NCI-H526 (cell line): Measurements from ENCODE around the gene ENTPD6.

Experiments used
- DNase-seq, 2 experiments: peaks; one replicate each; lab custom pipeline; 2025; lab: John Stamatoyannopoulos, UW

ENTPD6 gene

DNA sequence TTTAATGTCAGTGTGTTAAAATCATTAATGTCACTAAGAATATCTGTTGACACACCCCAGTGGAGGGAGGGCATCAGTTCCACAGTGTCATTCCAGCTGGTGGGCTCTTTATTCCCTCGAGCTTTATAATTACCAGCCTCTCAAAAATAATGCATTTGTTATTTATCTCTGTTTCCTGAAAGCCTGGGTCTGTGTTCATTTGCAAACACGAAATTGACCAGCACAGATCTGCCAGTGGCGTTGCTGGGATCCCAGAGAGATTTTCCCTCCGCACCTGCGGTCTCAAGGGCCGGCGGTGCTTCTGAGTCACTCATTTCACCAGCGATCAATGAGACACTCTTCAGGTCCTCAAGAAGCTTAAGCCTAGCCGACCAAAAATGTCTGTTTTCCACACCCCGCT lies 46.7 kb downstream of the ENTPD6 start:
- no peak for DNase-seq

- DNase-seq = no peak
Measured at GRCh38 chr20:25243416-25243979, 48.0 kb downstream of the ENTPD6 start.

GRCh38 chr20:25244976-25245375 lies 49.5 kb downstream of the ENTPD6 start:
- no peak for DNase-seq

GRCh38 chr20:25245461-25245860 lies 49.9 kb downstream of the ENTPD6 start:
- no peak for DNase-seq

DNA sequence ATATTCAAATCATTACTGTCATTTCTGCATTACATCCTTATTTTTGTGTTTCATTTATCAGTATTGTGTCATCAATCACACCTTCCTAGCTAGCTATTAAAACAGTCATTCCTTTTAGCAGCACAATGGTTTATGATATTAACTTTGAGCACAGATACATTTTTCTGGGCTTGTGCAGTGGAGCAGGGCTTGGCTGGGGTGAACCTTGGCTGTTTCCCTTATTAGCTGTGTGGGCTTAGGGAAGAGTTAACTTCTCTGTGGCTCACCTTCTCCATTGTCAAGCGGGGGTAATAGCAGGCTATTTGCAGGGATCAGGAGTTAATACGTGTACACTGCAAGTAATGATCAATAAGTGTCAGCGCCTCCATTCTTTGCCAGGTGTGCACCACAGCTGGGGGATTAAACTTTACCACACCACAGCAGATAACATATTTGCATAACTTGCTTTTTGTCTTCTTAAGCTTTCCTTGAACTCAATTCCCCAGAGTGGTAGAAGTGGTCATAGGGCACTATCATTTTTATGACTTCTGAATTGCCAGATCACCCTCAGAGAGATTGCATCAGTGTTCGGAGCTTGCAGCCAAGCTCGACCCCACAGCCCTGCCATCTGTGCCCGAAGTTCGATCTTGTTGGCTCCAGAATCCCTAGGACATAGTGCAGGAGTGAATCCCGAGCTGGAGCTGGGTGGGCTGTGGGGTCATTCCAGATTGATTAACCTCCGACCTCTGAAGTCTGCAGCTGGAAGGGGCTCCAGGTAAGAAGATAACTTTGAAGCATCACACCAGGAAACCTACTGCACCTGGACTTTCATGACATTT lies 50.9 kb downstream of the ENTPD6 start:
- DNase-seq = no peak

GRCh38 chr20:25247000-25247517 lies 51.5 kb downstream of the ENTPD6 start:
- peak; percentile 63 to 83 for DNase-seq

- peak in 1 of 2 experiments; percentile 83 for DNase-seq
Measured at GRCh38 chr20:25247518-25247955, 52.0 kb downstream of the ENTPD6 start.

DNA sequence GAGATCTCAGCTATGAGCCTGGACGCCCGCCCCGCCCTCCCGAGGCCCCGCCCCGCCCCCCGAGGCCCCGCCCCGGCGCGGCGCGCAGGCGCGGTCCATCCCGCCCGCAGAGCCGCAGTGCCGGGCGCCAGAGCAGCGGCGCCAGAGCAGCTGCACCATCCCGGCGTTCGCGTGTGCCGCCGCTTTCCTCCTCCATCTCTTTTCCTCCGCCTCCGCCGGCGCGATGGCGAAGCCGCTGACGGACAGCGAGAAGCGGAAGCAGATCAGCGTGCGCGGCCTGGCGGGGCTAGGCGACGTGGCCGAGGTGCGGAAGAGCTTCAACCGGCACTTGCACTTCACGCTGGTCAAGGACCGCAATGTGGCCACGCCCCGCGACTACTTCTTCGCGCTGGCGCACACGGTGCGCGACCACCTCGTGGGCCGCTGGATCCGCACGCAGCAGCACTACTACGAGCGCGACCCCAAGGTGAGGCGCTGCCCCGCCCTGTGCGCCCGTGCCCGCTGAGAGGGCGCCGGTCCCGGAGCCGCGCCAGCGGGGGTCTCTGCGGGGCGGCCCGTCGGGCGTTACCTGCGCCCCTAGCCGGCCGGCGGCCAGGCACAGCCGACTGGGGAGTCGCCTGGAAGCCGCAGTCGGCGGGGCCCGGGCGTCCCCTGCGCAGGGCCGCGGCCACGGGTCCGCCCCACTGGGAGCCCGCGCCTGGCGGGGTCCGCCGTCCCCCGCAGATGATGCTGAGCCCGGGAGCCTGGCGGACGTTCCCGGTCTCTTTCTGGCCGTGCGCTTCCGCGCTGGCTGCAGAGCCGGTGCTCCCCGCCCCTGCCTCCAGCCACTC lies 52.7 kb downstream of the ENTPD6 start, which contains the start of gene PYGB:
TSS of gene PYGB (plus strand) at position 130 of the 830 bp plus-strand sequence. CDS start at position 224, 94 bp downstream.
- peak; percentile 52 to 90 for DNase-seq

DNA sequence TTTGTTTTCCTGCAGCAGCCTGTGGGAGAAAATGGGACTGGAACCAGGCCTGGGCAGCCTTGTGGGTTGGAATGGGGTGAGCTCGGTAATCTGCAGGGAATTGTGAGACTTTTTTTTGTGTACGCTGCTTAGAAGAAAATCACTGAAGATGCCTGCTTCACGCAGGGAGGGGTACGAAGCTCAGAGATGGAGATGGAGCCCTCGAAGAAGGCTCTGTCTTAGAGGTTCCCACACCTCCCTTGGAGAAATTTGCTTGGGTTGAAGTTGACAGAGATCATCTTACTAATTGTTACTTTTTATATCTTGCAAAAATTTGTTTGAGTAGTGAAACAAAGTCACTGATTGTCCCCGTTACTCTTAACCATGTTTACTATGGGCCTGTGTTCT lies 53.3 kb downstream of the ENTPD6 start:
- DNase-seq = peak in 1 of 2 experiments; percentile 21

GRCh38 chr20:25249198-25249931 lies 53.9 kb downstream of the ENTPD6 start:
- no peak for DNase-seq

DNA sequence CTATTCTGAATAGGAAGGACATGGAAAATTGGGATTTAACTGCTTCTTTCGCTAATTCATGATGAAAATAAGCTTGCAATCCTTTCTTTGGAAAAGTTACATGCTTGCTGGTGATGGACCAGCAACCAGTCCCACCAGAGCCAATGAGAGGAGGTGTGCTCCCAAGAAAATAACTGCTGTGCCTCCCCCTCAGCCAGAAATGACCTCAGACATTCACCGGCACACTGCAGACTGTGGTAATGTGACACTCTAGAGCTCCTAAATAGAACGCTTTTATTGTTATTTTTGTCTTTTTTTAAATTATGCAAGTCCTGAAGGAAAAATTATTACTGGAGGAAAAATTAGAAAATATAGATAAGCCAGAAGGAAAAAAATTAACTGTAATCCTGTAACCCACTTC lies 55.0 kb downstream of the ENTPD6 start:
- DNase-seq = no peak

GRCh38 chr20:25251019-25251418 lies 55.5 kb downstream of the ENTPD6 start:
- no peak for DNase-seq

- no peak for DNase-seq
Measured at GRCh38 chr20:25251558-25251957, 56.0 kb downstream of the ENTPD6 start.

DNA sequence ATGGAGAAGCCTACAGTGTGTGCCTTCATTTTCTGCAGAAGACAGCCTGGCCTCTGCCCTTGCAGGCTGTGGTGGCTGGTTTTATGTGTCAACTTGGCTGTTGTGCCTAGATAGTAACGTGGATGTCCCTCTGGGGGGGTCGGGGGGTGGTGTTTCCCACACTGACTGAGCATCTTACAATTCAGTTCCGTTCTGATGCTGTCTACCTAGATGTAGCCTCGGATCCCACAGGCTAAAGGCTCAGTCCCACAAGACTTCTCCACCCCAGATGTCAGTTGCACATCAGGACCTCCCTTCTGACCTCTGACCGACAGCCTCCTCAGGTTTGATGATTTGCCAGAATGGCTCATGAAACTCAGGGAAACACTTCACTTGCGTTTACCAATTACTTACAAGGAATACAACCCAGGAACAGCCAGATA lies 56.7 kb downstream of the ENTPD6 start:
- DNase-seq = no peak

DNA sequence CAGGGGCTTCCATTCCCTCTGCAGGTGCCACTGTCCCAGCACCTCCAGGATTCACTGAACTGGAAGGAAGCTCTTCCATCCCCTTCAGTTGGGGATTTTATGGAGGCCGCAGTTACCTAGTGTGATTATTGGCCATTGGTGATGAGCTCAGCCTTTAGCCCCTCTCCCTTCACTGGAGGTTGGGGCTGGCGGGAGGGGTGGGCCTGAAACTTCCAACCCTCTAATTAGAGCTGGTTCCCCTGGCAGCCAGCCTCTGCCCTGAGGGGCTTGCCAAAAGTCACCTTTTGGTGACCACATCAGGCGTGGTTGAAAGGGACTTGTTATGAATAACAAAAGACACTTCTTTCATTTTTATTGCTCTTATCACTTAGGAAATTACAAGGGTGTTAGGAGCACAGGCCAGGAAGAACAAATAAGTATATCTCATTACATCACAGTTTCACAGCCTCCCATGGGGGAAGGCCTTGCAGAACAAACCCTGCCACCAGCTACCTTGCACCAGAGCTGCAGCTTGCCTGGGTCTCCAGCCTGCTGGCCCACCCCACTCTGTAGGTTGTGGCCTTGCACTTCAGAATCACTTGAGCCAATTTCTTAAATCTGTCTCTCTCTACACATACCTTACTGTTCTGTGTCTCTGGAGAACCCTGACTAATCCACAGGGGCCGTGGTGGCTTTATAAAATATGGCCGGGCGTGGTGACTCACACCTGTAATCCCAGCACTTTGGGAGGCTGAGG lies 57.3 kb downstream of the ENTPD6 start:
- DNase-seq = no peak

DNA sequence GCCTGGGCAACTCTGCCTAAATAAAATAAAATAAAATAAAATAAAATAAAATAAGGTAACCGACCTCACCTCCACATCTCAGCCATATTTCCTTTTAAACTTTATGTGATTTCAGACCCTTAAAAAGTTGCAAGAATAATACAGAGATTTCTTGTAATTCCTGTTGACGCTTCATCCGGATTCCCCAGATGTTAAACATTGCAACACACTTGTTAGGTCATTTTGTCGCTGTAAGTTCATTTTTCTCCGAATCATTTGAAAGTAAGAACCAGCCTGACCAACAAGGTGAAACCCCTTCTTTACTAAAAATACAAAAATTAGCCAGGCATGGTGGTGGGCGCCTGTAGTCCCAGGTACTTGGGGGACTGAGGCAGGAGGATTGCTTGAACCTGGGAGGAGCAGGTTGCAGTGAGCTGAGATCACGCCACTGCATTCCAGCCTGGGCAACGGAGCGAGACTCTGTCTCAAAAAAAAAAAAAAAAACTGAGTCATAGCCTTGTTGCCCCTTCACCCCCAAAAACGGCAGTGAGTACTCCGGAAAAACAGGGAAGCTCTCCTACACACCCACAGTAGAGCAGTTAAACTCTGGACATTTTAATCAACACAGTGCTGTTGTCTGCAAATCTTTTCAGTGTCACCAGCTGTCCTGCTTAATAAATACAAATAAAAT lies 58.2 kb downstream of the ENTPD6 start:
- DNase-seq = no peak

GRCh38 chr20:25254571-25254970 lies 59.1 kb downstream of the ENTPD6 start:
- no peak for DNase-seq

GRCh38 chr20:25254986-25255680 lies 59.6 kb downstream of the ENTPD6 start:
- DNase-seq = no peak

DNA sequence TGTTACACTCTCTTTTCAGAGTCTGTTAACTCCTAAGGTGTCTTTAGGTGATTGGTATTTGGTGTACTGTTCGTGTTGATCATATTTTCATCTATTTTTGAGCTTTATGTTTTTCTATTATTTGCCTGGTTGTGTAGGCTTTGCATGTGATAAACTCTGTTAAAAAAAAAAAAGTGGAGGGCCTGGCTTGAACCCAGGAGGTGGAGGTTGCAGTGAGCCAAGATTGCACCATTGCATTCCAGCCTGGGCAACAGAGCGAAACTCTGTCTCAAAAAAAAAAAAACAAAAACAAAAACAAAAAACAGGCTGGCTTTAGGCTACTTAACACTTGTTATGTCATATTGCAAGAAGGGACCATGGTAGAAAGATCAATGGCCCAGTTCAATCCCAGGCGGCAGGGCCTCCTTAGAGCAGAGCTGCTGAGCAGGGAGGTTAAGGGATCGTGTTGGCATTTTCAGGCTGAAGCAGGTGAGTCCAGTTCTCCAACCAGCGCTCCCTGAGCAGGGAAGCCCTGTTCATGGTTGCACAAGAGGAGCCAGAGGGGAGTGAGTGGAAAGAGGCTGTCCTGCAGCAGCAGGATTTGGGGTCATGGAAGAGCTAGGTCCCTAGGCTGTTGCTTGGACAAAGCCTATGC lies 60.8 kb downstream of the ENTPD6 start:
- no peak for DNase-seq
